Purkinje cell (primary cell): Measurements from ENCODE around the gene SH3BP2. TPM values are rescaled to one million over a fixed set of nuclear protein-coding genes. Genes with fewer than 3 reads are reported as not detected.

Experiments used
- polyA plus RNA-seq: library from polyadenylated mRNA; unstranded; fragments of >200 nt; fragmentation: Nextera tagmentation; gene quantifications from 2 replicates; pipeline ENCODE4 v1.2.1, GENCODE V29; 2014

SH3BP2 gene, protein sequence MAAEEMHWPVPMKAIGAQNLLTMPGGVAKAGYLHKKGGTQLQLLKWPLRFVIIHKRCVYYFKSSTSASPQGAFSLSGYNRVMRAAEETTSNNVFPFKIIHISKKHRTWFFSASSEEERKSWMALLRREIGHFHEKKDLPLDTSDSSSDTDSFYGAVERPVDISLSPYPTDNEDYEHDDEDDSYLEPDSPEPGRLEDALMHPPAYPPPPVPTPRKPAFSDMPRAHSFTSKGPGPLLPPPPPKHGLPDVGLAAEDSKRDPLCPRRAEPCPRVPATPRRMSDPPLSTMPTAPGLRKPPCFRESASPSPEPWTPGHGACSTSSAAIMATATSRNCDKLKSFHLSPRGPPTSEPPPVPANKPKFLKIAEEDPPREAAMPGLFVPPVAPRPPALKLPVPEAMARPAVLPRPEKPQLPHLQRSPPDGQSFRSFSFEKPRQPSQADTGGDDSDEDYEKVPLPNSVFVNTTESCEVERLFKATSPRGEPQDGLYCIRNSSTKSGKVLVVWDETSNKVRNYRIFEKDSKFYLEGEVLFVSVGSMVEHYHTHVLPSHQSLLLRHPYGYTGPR
- 0.16 and 0.32 TPM in 2 replicates for polyA plus RNA-seq

DNA sequence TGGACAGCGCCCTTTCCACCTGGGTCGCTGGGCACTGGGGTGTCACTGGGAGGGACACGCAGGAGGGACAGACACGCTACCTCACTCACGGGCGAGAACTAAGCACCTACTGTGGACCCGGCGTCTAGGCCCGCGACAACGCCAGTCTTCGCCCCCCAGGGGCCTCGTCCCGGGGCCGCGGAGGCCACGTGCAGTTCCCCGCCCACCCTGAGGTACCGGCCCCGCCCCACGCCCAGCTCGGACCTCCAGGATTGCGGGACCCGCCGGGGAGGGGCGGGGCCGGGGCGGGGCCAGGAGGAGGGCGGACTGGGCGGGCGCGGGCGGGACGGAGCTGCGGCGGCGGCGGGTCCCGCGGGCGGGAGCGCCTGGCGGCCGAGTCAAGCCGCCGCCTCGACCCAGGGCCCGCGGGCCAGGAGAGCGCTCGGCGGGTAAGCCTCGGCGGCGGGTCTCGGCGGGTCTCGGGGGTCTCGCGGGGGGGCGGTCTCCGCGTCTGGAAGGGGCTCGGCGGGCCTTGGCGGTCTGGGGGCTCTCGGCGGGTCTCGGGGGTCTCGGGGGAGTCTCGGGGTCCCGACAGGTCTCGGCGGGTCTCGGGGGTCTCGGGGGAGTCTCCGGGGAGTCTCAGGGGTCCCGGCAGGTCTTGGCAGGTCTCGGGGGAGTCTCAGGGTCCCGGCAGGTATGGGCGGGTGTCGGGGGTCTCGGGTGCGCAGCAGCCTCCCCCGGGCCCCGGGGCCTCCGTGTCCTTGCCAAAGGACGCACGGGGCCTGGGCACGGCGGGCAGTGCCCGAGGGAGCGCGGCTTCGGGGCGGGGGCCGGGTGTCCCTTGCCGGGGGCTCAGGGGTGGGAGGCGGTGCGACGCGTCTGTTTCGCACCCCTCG lies at the start of gene SH3BP2:
SH3BP2 (plus strand) TSS at position 375 of the 875 bp plus-strand sequence. CDS start 27,533 bp downstream, outside the sequence.

DNA sequence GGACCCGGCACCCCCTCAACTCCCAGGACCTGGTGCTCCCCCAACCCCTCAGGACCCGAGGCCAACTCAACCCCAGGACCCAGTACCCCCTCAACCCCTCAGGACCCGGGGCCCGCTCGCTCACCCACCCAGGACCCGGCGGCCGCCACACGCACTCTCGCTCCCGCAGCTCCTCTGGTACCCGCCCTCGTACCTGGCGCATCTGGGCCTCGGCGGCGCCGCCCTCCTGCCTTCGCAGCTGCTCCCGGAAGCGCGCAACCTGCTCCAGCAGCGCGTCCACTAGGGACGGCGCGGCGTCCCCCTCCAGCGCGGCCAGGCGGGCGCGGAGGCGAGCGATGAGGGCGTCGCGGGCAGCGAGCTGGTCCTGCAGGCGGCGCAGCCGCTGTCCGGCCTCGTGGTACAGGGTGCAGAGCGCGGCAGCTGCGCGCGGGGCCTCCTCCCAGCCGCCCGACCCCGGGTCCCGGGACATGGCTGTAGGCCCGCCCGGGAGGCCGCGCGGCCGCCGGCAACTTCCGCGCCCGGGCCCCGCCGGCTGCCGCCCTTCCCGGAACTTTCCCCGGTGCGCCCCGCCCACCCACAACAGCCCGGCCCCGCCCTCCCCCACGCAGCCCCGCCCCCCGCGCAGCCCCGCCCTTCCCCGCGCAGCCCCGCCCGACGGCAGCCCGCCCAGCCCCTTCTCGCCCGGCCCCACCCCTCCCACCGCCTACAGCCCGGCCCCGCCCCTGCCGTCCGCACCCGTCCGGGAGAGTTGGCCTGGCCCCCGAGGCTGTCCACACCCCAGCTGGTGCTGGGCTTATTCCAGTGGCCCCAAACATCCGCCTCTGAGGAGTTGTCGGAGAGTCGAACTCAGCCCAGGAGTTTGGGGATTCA lies 36.8 kb upstream of the SH3BP2 start, which contains the start of gene TNIP2:
TNIP2 (minus strand) TSS at position 516 of the 870 bp plus-strand sequence; CDS start at position 469, 47 bp downstream.

DNA sequence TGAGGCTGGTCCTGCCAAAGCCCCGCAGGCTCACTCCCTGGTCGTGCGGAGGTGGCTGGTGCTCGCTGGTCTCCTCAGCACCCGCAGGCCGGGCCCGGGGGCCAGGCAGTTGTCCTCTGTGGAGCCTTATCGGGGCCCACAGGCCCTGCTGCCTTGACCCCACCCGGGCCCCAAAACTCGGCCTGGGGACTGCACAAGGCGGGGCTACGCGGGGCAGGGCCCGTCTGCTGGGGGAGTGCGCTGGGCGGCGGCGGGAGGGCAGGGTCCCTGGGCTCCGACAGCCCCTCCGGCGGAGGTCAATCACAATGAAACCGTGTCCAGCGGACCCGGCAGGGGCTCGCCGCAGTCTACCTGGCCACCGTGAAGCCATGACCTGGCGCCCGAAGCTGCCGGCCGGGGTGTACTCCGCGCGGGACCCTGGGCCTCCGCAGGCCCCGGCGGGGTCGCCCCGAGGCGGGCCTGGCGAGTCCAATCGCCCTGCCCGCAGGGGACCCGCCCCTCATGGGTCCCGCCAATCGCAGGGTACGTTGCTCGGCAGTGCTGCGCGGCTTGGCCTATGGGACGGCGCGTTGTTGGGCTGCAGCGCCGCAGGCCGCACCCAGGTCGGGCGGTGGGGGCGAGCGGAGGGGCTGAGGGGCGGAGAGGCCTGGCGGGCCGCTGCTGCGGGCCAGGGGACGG lies 50.5 kb downstream of the SH3BP2 start, which contains the start of gene ADD1:
ADD1 (plus strand) TSS at position 582 of the 678 bp plus-strand sequence. CDS start 32,072 bp downstream, outside the sequence.

Other genes with a start within 250 kb of the SH3BP2 start
- gene TNIP2, start 36.7 kb upstream of the SH3BP2 start, polyA plus RNA-seq: not detected in 2 replicates
- 202 and 266 TPM in 2 replicates for gene ADD1, start 50.8 kb downstream of the SH3BP2 start, polyA plus RNA-seq
- gene NOP14, start 170.3 kb downstream of the SH3BP2 start, polyA plus RNA-seq: 1.6 and 2.3 TPM in 2 replicates
- gene GRK4, start 170.5 kb downstream of the SH3BP2 start, polyA plus RNA-seq: 11.9 and 15.6 TPM in 2 replicates